Measurements from ENCODE around the gene IFNA21.
"Not testable (repeated sequence)": the region's sequence is repeated elsewhere in the genome, so short reads cannot be mapped to it uniquely, and the experiment has no call there.

IFNA21 gene

GRCh38 chr9:21154018-21154608 is 12.3 kb downstream of the IFNA21 start:
- no peak for DNase-seq (ENCODE audit: low read depth)
- peak; percentile 45 for TF ChIP-seq CTCF (IDR thresholded peaks at IDR 0.05; ENCODE audit: low read depth, low read length, missing control alignments)
- no peak overlapping the region for H3K4me3 ChIP-seq (ENCODE audit: low read depth, low read length)

GRCh38 chr9:21153336-21154017 is 13.0 kb downstream of the IFNA21 start:
- no peak overlapping the region for H3K4me3 ChIP-seq (ENCODE audit: low read depth, low read length)
- TF ChIP-seq CTCF (IDR thresholded peaks at IDR 0.05; ENCODE audit: low read depth, low read length, missing control alignments), result no peak
- DNase-seq (ENCODE audit: low read depth), result no peak

DNA sequence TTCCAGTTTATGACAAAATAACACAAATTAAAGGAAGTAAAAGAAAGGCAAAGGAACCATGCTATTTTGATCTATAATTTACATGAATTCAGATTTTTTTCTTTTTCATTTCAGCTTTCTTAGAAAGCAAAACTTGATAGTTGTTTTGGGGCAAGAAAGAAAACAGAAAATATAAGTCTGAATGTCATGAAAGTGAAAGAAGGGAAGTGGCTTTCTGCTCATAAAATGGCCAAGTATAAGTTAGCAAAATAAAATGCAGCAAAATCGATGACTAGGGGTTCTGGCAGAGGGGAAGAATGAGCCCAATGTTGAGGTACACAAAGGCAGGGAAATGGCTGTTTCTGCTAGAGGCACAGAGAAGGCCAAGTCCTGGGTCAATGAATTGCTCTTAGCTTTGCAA is 21.9 kb downstream of the IFNA21 start:
- no peak for DNase-seq (ENCODE audit: low read depth)
- H3K4me3 ChIP-seq (ENCODE audit: low read depth, low read length), result no peak overlapping the region

GRCh38 chr9:21141427-21141882 is 25.0 kb downstream of the IFNA21 start, which contains the start of gene IFNW1:
TSS of gene IFNW1 (minus strand) at chr9:21141832. CDS start at chr9:21141570, 262 bp downstream.
- TF ChIP-seq CTCF (IDR thresholded peaks at IDR 0.05; ENCODE audit: low read depth, low read length, missing control alignments), result peak; percentile 16

More for the DNA sequence above, 21.9 kb downstream of the IFNA21 start:
- no peak for TF ChIP-seq CTCF (IDR thresholded peaks at IDR 0.05; ENCODE audit: low read depth, low read length, missing control alignments)

GRCh38 chr9:21137020-21137419 is 29.4 kb downstream of the IFNA21 start:
- H3K4me3 ChIP-seq (ENCODE audit: low read depth, low read length), result no peak overlapping the region
- no peak for DNase-seq (ENCODE audit: low read depth)
- no peak for TF ChIP-seq CTCF (IDR thresholded peaks at IDR 0.05; ENCODE audit: low read depth, low read length, missing control alignments)

More at GRCh38 chr9:21141427-21141882, 25.0 kb downstream of the IFNA21 start, which contains the start of gene IFNW1:
- DNase-seq (ENCODE audit: low read depth), result no peak
- H3K4me3 ChIP-seq (ENCODE audit: low read depth, low read length), result no peak within 1 kb of the TSS

GRCh38 chr9:21135736-21136135 is 30.7 kb downstream of the IFNA21 start:
- no peak for DNase-seq (ENCODE audit: low read depth)
- TF ChIP-seq CTCF (IDR thresholded peaks at IDR 0.05; ENCODE audit: low read depth, low read length, missing control alignments), result no peak
- H3K4me3 ChIP-seq (ENCODE audit: low read depth, low read length), result no peak overlapping the region

DNA sequence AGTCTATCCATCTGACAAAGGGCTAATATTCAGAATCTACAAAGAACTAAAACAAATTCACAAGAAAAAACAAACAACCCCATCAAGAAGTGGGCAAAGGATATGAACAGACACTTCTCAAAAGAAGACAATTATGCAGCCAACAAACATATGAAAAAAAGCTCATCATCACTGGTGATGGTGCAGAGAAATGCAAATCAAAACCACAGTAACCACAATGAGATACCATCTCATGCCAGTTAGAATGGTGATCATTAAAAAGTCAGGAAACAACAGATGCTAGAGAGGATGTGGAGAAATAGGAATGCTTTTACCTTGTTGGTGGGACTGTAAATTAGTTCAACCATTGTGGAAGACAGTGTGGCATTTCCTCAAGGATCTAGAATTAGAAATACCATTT is 38.3 kb downstream of the IFNA21 start:
- not testable (repeated sequence) for DNase-seq (ENCODE audit: low read depth); H3K4me3 ChIP-seq (ENCODE audit: low read depth, low read length)
